HepG2 (cell line): Measurements from ENCODE around the gene DPH6. TPM values are rescaled to one million over a fixed set of nuclear protein-coding genes. Genes with fewer than 3 reads are reported as not detected.

ENCODE experiments used
- ATF3 ChIP-seq: sonication (generic); formaldehyde crosslinking; IDR thresholded peaks from 2 replicates; pipeline ENCODE4 v1.4.0; 2020; ENCODE audit warnings: missing genetic modification reagents
- CBFB ChIP-seq: sonication (generic); formaldehyde crosslinking; IDR thresholded peaks from 2 replicates; pipeline ENCODE4 v1.4.0; 2020; ENCODE audit warnings: missing genetic modification reagents
- CENPT ChIP-seq: sonication (generic); formaldehyde crosslinking; IDR thresholded peaks from 2 replicates; pipeline ENCODE4 v1.8.0; 2022; ENCODE audit warnings: low read depth, mild to moderate bottlenecking, moderate library complexity, missing genetic modification reagents
- ELF4 ChIP-seq: sonication (generic); formaldehyde crosslinking; IDR thresholded peaks from 2 replicates; pipeline ENCODE4 v1.5.0; 2020; ENCODE audit warnings: missing genetic modification reagents, mild to moderate bottlenecking, moderate library complexity, borderline replicate concordance
- GATAD1 ChIP-seq: IDR thresholded peaks from 2 replicates; pipeline ENCODE4 v1.6.1; 2016; ENCODE audit warnings: missing genetic modification reagents, missing compliant biosample characterization
- GTF2F1 ChIP-seq: fragments of 150-350 bp; IDR thresholded peaks from 2 replicates; pipeline ENCODE4 v1.6.1; 2014; ENCODE audit warnings: low read length
- IRX3 ChIP-seq: sonication (generic); formaldehyde crosslinking; IDR thresholded peaks from 2 replicates; pipeline ENCODE4 v1.8.1; 2023; ENCODE audit warnings: mild to moderate bottlenecking, low read depth, missing genetic modification reagents, borderline replicate concordance
- KDM4B ChIP-seq: sonication (generic); formaldehyde crosslinking; IDR thresholded peaks from 2 replicates; pipeline ENCODE4 v1.4.0; 2020; ENCODE audit warnings: missing genetic modification reagents
- NFYC ChIP-seq: IDR thresholded peaks from 2 replicates; pipeline ENCODE4 v1.6.1; 2016; ENCODE audit warnings: missing genetic modification reagents, missing compliant biosample characterization
- NR2C2 ChIP-seq: sonication (generic); formaldehyde crosslinking; IDR thresholded peaks from 2 replicates; pipeline ENCODE4 v1.4.0; 2020; ENCODE audit warnings: missing genetic modification reagents, mild to moderate bottlenecking, moderate library complexity, borderline replicate concordance
- PLSCR1 ChIP-seq: sonication (generic); formaldehyde crosslinking; IDR thresholded peaks from 2 replicates; pipeline ENCODE4 v1.5.0; 2020; ENCODE audit warnings: missing genetic modification reagents, mild to moderate bottlenecking, borderline replicate concordance
- PRDM10 ChIP-seq: sonication (generic); formaldehyde crosslinking; IDR thresholded peaks from 2 replicates; pipeline ENCODE4 v1.4.0; 2020; ENCODE audit warnings: low read depth, missing genetic modification reagents
- SMAD1 ChIP-seq: sonication (generic); formaldehyde crosslinking; IDR thresholded peaks from 2 replicates; pipeline ENCODE4 v1.4.0; 2020; ENCODE audit warnings: missing genetic modification reagents, low read depth, mild to moderate bottlenecking, borderline replicate concordance
- SYNCRIP ChIP-seq: fragments of 200-400 bp; formaldehyde crosslinking; IDR thresholded peaks from 2 replicates; pipeline ENCODE4 v1.6.1; 2018; ENCODE audit warnings: mild to moderate bottlenecking, low read depth, low read length; ENCODE audit not compliant: insufficient read depth
- TBL1XR1 ChIP-seq: fragments of 150-350 bp; IDR thresholded peaks from 2 replicates; pipeline ENCODE4 v1.6.1; 2014; ENCODE audit warnings: borderline replicate concordance, low read length; ENCODE audit not compliant: partially characterized antibody
- TBX2 ChIP-seq: sonication (generic); formaldehyde crosslinking; IDR thresholded peaks from 2 replicates; pipeline ENCODE4 v1.5.0; 2020; ENCODE audit warnings: missing genetic modification reagents, mild to moderate bottlenecking, borderline replicate concordance
- TEAD3 ChIP-seq: optimal IDR thresholded peaks from 2 replicates; pipeline ENCODE3; 2016; ENCODE audit warnings: borderline replicate concordance
- ZNF124 ChIP-seq: sonication (generic); formaldehyde crosslinking; IDR thresholded peaks from 2 replicates; pipeline ENCODE4 v1.4.0; 2020; ENCODE audit warnings: missing genetic modification reagents
- ZNF143 ChIP-seq: sonication (generic); formaldehyde crosslinking; IDR thresholded peaks from 2 replicates; pipeline ENCODE4 v1.4.0; 2020; ENCODE audit warnings: missing genetic modification reagents
- ZNF20 ChIP-seq: sonication (generic); formaldehyde crosslinking; IDR thresholded peaks from 2 replicates; pipeline ENCODE4 v1.4.0; 2020; ENCODE audit warnings: mild to moderate bottlenecking, moderate library complexity, missing genetic modification reagents
- ZNF24 ChIP-seq: fragments of 450-650 bp; IDR thresholded peaks from 2 replicates; pipeline ENCODE4 v1.6.1; 2017; ENCODE audit warnings: antibody characterized with exemption, mild to moderate bottlenecking
- ZNF256 ChIP-seq: sonication (generic); formaldehyde crosslinking; conservative IDR thresholded peaks from 2 replicates; pipeline ENCODE4 v1.4.0; 2020; ENCODE audit warnings: missing genetic modification reagents
- ZNF615 ChIP-seq: sonication (generic); formaldehyde crosslinking; IDR thresholded peaks from 2 replicates; pipeline ENCODE4 v1.5.0; 2020; ENCODE audit warnings: mild to moderate bottlenecking, missing genetic modification reagents, borderline replicate concordance
- ZNF773 ChIP-seq: sonication (generic); formaldehyde crosslinking; IDR thresholded peaks from 2 replicates; pipeline ENCODE4 v1.4.0; 2020; ENCODE audit warnings: missing genetic modification reagents, borderline replicate concordance
- ZNF883 ChIP-seq: sonication (generic); formaldehyde crosslinking; IDR thresholded peaks from 2 replicates; pipeline ENCODE4 v1.5.1; 2020; ENCODE audit warnings: mild to moderate bottlenecking, missing genetic modification reagents; ENCODE audit errors: not compliant biosample characterization
- ZSCAN29 ChIP-seq: sonication (generic); formaldehyde crosslinking; conservative IDR thresholded peaks from 2 replicates; pipeline ENCODE4 v1.4.0; 2020; ENCODE audit warnings: mild to moderate bottlenecking, missing genetic modification reagents
- polyA plus RNA-seq, 8 experiments: library from polyadenylated mRNA; depleted of rRNA in 3 of 8; stranded (reverse) in 7 of 8; unstranded in 1 of 8; fragments of >200 nt; fragmentation: Illumina TruSeq in 4 of 8; extraction: Trizol in 4 of 8; gene quantifications; 2 replicates each; pipeline versions ENCODE4 v1.2.1 to v1.2.3, GENCODE V29; 2011 to 2016; ENCODE audit warnings: low read depth in 4 of 8, missing spikeins in 1 of 8, mixed read lengths in 1 of 8; ENCODE audit not compliant: insufficient read depth in 1 of 8
- total RNA-seq, 5 experiments: library from RNA; depleted of rRNA; stranded (reverse); fragments of >200 nt; fragmentation: Illumina TruSeq; extraction: Trizol; gene quantifications; 2 replicates each; pipeline ENCODE4 v1.2.3, GENCODE V29; 2016; ENCODE audit warnings: low read depth in 1 of 5

The DPH6 gene
- total and polyA plus RNA-seq, 2 of the 13 experiments (the other 11 are each of a cell fraction or from before 2014, with no cell fraction given): 10.2 to 25.8 TPM

- TF ChIP-seq NFYC (no peak; the same call in 1 of the 2 replicates), ZNF615 (CRISPR knock-in tag) (no peak), ATF3 (peak; percentile 62; the same call in 1 of the 2 replicates), ZNF143 (CRISPR knock-in tag) (no peak), KDM4B (CRISPR knock-in tag) (no peak), PRDM10 (CRISPR knock-in tag) (no peak), ELF4 (no peak), PLSCR1 (CRISPR knock-in tag) (0 out of 2 replicates have a peak, but pooled peaks have one; percentile 82), GATAD1 (CRISPR knock-in tag) (peak; percentile 61), ZNF773 (CRISPR knock-in tag) (peak; percentile 47; the same call in 1 of the 2 replicates), SYNCRIP (no peak), CBFB (CRISPR knock-in tag) (no peak; the same call in 1 of the 2 replicates), TBL1XR1 (no peak), IRX3 (CRISPR knock-in tag) (peak; percentile 86), CENPT (CRISPR knock-in tag) (peak; percentile 68; the same call in 1 of the 2 replicates), ZNF256 (no peak), ZNF124 (CRISPR knock-in tag) (no peak), TBX2 (peak; percentile 22; the same call in 1 of the 2 replicates), ZSCAN29 (no peak), ZNF883 (CRISPR knock-in tag) (no peak), ZNF20 (CRISPR knock-in tag) (no peak), SMAD1 (no peak; the same call in 1 of the 2 replicates), ZNF24 (no peak), GTF2F1 (no peak), TEAD3 (CRISPR knock-in tag) (no peak), NR2C2 (CRISPR knock-in tag) (peak; percentile 83)
These were observed at the start of gene DPH6 (continued) for GRCh38 chr15:35545824-35546510.
